HG03280 (cell line): ENCODE data around the gene BAG3.
A peak's percentile ranks its signal among the peaks of the same experiment; 100 is the strongest.

Experiments used
- ATAC-seq: cut with Tn5 transposase; IDR thresholded peaks from one replicate; pipeline ENCODE4 v1.9.1; 2021; ENCODE audit warnings: mild to moderate bottlenecking, moderate library complexity; ENCODE audit not compliant: unreplicated experiment

BAG3 gene

DNA sequence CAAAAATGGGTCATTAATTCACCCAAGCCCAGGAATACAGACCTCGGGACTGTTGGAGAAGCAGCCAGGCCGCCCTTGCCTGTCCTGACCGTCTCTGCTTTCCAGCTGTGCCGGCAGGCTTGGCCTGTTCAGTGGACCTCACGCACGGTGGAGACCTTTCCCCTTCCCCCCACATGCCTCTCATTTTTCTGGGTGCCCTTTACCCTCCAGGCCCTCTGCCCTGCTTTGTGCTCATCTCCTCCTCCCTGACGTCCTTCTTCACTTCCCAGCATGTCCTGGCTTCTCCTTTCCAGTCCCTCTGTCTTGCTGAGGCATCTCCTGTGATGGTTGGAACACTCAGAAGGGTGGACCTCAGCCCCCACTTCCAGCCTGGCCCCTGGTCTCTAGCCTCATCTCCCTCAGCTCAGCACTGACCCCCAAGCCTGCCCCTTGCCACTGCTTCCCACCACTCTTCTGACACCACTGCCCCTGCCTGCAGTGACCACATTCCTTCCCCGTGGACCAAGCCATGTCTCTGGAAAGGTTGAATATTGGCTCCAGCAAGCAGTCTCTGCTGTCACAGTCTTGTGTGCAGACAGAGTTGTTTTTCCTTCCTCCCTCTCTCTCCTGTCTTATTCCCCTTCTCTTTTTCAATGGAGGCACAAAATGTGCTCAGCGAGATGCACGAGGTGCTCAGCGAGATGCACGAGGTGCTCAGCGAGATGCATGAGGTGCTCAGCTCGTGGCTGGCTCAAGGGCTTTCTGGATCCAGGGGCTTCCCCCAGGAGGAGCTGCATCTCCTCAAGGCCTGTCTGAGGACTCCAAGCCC, 14.9 kb downstream of the BAG3 start:
- ATAC-seq = no peak

DNA sequence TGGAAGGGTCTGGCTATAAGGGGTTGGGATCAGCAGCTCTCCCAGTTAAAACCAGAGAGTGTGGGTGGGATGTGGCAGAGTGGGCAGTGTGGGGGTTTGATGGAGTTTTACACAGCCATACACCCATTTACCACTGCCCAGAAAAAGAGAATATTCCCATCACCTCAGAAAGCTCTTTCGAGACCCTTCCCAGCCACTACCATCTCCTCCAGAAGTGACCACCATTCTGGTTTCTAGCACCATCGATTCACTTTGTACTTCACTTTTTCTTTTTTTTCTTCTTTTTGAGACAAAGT, 15.5 kb downstream of the BAG3 start:
- ATAC-seq = no peak

DNA sequence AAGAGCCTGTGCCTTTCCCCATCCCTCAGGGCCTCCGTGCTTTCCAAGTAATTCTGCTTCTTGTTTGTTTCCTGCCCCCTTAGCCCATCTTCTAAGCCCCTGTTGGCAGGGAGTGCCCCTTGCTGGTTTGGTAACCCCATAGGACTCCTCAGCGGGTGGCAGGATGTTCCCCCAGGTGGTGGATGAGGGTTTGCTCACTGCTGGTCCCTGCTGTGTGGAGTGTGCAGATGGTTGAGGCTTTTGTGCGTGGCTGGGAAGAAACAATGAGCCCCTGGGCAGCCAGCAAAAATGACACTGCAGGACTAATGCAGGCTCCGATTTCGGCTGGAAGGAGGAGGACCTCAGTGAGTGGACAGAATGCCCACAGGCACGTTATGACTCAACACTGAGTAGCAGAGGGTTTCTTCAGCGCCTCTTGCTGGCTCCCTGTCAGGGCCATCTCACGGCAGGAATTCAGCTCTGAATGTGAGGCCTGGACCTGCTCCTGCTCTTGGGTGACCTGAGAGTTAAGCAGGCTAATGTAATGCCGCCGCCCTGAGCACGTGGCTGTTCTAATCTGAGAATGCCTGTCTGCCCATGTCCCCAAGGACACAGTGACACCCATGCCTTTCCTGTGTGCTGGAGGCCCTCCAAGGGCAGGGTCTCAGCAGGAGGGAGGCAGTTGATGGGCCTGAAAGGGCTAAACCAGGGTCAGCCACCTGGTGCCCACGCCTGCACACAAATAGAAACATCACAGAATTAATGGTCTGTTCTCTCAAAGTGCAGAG, 16.6 kb downstream of the BAG3 start:
- no peak for ATAC-seq

DNA sequence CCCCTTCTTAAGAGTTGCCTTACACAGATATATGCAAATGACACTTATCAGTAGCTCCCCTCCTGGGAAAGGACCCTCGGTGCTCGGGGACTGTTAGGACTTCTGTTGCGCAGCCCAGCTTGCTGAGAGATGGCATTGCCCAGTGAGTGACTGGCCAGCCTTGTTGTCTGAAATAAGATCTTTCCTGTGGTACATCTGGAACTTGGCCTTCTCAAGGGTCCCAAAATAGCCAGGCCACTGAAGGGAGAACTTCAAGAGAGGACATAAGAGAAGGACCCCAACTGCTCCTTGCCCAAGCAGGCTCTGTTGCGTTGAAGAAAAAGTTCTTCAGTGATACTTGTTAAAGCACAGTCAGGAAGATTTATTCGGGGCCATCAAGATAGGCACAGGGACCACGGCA, 17.3 kb downstream of the BAG3 start:
- ATAC-seq = no peak

DNA sequence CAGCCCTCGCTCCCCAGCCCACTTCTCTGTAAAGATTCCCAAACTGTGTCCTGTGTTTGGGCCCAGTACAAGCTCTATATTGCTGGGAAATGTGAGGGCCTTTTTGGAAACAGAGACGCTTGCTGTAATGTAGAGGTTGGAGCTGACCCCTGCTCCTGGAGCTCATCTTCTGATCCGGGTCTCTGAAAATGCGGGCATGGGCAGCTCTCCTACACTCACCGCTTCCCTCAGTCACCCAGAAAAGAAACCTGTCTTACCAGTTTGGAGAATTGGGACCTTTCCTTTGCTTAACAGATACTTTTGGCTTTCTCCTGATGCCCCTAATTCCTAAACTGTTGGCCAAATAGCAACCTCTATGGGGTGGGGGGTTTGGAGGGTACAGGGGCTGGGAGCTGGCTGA, 18.2 kb downstream of the BAG3 start:
- ATAC-seq = no peak

DNA sequence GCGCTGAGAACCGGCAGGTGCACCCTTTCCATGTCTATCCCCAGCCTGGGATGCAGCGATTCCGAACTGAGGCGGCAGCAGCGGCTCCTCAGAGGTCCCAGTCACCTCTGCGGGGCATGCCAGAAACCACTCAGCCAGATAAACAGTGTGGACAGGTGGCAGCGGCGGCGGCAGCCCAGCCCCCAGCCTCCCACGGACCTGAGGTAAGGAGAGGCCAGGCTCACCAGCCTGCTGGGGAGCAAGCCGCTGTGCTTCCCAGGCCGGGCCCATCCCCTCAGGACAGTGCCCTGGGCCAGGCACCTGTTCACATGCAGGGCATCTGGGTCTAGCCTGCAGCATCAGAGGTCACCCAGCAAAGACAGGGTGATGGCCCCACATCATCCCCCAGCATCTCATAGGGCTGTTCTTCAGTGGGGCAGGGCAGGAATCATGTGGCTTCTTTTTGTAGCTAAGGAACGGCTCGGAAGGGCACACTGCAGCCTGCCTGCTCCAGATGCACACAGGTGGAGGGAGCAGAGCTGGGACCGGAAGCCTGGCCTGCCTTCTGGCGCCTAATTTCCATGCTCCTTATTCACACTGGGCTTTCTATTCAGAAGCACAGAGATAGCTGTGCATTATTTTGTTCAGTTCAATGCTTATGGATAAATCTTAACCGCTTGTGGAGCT, 18.9 kb downstream of the BAG3 start:
- no peak for ATAC-seq

DNA sequence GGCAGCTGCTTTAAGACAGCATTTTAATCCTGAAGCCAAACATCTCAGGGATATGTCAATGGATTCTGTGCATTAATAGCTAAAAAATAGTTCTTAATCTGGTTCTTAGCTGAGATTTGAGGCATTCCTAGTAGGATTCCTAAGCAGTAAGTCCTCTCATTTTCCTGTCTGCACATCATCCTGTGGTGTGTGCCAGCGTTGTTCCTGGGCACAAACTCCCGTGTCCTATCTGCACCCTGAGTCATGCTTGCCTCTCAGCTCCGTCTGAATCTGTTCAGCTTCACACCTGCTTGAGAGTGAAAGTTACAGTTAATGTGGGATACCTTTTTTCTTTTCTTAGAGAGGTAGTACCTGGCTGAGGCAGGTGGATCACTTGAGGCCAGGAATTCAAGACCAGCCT, 19.5 kb downstream of the BAG3 start:
- ATAC-seq = no peak

DNA sequence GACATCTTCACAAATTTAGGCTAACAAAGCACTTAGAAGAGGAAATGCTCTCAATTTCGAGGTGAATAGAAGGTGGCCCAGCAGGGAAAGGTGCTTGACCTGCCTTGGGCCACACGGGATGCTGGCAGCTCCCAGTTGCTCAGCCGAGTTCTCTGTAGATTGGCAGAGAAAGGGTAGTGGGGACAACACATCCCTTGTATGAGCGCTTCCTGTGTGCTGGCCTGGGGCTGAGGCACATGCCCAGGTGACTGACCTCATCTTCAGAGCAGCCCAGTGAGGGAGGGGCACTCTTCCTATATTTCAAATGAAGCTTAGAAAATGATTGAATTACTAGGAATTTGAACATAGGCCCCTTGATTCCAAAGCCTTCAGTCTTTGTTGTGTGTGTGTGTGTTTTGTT, 20.2 kb downstream of the BAG3 start:
- ATAC-seq = no peak

DNA sequence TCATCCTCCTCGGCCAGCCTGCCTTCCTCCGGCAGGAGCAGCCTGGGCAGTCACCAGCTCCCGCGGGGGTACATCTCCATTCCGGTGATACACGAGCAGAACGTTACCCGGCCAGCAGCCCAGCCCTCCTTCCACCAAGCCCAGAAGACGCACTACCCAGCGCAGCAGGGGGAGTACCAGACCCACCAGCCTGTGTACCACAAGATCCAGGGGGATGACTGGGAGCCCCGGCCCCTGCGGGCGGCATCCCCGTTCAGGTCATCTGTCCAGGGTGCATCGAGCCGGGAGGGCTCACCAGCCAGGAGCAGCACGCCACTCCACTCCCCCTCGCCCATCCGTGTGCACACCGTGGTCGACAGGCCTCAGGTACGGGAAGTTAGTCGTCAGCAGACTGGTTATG, 21.1 kb downstream of the BAG3 start:
- ATAC-seq = no peak

DNA sequence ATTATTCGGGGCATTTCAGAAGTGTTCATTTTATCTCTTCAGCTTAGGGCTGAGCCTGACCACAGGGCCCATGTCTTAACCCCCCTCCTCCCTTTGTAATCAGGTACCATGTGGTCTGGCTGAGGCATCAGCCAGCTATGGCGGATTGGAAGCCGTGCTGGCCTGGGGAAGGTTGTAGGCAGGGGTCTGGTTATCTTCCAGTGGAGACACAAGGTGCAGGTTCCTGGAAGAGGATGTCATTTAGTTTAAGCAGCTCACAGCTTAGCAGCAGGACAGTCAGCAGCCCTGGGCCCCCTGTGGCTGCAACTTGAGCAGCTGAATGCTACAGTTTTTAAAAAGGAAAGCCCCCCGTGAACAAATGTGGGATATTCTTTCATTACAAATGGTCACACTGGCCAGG, 22.1 kb downstream of the BAG3 start:
- ATAC-seq = no peak

DNA sequence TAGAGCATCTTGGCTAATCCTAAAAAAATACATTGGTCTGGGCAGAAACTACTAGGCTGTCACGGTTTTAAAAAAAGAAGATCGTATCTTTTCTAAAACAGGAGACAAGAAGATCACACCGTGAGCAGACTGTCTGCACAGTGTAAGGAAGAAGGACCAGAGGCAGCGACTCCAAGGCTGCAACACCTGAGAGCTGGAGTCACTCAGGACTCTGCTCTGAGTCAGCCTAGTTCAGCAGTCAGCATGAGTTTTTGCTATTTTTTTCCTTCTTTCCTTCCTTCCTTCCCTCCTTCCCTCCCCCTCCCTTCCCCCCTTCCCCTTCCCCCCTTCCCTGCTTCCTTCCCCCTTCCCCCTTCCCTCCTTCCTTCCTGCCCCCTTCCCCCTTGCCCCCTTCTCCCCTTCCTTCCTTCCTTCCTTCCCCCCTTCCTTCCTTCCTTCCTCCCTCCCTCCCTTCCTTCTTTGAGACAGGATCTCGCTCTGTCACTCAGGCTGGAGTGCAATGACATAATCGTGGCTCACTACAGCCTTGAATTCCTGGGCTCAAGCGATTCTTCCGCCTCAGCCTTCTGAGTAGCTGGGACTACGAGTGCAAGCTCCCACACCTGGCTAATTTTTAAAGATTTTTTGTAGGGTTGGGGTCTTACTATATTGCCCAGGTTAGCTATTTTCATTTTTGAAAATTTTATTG, 24.4 kb downstream of the BAG3 start:
- ATAC-seq = no peak

DNA sequence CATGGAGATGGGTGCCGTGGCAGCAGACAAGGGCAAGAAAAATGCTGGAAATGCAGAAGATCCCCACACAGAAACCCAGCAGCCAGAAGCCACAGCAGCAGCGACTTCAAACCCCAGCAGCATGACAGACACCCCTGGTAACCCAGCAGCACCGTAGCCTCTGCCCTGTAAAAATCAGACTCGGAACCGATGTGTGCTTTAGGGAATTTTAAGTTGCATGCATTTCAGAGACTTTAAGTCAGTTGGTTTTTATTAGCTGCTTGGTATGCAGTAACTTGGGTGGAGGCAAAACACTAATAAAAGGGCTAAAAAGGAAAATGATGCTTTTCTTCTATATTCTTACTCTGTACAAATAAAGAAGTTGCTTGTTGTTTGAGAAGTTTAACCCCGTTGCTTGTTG, 25.9 kb downstream of the BAG3 start:
- no peak for ATAC-seq

DNA sequence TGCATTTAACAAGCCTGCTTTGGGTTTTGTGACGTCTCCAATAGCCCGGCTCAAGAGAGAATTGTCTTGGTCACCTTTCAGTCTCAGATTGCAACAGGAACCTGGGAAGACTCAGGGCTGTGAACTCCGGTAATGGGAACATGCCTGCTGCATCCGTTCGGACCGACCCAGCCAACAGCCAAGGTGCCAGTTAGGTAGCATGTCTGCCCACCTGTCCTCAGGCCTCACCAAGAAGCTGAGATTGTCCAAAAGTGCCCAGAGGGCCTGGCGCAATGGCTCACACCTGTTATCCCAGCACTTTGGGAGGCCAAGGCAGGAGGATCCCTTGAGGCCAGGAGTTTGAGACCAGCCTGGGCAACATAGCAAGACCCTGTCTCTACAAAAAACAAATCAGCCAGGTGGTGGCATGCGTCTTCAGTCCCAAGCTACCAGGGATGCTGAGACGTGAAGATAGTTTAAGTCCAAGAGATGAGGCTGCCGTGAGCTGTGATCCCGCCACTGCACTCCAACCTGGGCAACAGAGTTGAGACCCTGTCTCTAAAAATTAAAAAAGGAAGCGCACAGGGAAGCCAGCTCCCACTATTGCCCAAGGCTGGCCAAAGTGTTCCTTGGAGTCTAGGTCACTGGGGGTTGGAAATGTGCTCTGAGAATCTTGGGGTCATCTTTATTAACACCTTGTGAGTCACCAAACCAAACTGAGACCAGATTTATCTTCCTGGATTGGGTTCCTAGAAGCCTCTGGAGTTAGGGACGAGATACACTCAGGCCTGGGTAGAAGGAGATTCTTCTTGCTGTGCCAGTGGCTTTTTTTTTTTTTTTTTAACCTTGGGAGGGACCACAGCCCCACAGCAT, 26.9 kb downstream of the BAG3 start:
- no peak for ATAC-seq

DNA sequence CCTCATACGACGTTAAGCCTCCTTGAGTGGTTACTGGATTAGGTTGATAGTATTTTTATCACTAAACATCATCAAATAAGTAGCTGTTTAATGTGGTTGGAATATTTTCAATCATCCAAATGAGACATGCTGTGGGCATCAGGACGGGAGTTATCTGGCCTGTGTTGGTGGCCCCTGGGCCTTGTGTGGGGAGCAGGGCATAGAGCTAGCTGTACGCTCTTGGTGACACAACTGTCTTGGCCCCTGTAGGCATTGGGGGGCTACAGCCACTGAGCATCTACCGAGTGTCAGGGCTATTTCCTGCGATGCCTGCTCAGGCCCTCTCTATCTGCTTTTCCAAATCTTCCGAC, 28.3 kb downstream of the BAG3 start:
- ATAC-seq = no peak

DNA sequence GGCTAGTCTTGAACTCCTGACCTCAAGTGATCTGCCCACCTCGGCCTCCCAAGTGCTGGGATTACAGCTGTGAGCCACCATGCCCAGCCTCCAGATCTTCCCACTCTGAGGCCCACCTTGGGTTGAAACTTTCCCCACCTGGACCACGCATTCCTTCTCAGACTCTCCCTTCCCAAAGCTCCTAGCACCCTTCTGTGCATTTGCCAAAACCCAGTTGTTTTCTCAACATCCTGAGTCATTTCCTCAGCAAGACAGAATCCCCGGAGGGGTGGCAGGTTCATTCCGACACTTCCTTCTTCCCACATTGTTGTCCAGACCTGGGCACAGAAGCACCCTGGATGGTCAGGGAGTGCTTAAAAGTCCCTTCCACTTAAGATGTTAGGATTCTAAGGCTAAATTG, 28.9 kb downstream of the BAG3 start:
- ATAC-seq = no peak

DNA sequence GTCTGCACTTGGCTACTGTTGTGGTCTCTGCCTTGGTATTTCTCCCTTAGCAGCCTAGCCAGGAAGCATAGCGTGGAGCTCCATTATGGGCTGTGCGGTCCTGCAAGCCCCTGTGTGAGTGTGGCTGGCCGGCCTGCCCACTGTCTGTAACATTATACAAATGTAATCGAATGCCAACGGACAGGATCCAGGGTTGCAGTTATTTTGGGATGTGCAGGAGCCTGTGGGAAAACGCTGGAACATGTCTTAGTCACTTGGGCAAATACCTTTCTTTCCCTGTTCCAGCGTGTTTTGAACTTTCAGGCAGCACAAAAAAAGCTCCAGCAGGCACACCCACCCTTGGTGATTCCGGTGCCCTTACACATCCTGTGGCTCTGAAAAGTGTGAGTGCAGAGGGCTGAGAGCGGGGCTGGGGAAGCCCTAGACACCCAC, 29.5 kb downstream of the BAG3 start:
- ATAC-seq = no peak

DNA sequence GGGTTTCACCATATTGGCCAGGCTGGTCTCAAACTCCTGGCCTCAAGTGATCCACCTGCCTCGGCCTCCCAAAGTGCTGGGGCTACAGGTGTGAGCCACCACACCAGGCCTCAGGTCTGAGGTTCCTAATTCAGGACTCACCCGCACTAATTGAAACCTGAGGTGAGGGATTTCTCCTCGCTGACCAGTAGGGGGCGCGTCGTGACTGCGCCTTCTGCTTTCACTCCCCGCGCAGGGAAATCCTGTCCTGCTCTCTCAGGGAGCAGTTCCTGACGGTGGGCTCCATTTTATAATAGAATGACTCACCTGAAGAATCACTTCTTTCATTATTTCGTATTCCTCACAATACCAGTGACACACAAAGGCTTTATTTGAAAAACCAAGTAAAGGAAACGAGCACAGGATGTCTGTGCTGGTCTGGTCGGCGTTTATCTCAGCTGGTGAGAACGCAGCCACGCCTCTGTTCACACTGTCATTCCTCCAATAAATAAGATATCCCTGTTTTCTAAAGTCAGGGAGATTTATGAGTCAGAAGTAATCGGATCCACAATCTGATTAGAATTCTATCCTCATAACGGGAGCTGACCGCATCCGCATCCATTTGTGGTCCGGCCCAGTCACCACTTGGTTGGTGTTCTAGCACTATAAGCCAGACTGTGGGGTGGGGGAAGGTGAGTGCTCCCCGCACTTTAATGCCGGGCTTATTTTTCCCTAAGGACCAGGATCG, 35.4 kb downstream of the BAG3 start:
- peak; percentile 63 for ATAC-seq

DNA sequence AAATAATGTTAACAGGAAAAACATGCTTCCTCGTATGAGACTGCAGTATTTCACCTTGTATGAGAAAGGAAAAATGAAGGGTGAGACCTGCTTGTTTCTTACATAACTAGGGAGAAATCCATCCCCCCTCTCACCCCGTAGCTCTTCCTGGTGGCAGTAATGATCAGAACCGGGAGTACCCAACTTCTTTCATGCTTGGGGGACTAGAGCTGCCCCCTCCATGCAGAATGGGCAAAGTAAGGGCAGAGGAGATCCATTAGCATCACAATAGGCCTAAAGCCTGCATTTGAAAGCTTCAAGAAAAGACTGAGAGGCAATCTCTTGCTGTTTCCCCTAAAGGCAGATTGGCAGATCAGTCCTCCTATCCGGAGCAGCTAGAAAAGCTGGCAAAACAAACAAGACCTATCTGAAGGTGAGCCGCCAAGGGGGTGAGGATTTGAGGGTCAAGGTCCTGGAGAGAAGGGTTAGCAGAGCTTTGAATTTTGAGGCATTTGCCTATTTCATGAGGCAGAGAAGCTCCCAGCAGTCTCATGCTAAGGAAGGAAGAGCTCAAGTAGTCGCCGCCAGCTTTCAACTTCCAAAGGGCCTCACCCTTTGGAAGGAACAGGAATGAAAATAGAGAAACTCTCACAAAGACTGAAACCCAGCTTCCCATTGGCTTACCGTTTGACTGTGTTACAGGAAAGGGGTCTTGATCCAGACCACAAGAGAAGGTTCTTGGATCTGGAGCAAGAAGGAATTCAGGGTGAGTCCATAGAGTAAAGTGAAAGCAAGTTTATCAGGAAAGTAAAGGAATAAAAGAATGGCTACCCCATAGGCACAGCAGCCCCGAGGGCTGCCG, 36.2 kb downstream of the BAG3 start:
- no peak for ATAC-seq

DNA sequence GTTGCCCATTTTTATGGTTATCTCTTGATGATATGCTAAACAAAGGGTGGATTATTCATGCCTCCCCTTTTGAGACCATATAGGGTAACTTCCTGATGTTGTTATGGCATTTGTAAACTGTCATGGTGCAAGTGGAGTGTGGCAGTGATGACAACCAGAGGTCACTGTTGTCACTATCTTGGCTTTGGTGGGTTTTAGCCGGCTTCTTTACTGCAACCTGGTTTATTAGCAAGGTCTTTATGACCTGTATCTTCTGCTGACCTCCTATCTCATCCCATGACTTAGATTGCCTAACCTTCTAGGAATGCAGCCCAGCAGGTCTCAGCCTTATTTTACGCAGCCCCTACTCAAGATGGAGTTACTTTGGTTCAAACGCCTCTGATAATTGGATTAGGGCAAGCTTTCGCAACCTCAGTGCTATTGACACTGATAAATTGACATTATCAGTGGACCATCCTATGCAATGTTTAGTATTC, 36.9 kb downstream of the BAG3 start:
- no peak for ATAC-seq
